ENCODE results near the gene LIFR.

LIFR gene

DNA sequence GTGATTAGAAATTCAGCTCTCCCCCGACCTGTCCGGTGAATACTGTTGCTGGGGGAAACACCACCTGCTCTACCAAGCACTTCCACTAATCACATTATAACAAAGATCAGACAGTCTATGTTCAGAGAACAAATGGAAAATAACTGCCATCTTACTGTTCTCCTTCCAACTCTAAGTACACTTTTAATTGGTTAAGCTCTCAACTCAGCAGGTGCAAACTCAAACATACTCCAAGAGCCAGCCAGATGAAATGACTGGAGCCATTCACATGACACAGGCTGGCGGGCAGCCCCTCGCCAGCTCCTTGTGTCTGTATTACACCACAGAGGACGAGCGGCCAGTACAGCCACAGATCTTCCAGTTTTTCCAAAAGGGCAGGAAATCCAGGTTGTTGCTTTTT is 16.1 kb downstream of the LIFR start:
- no peaks in the 10 kb centered on the region for H3K9me3 ChIP-seq (ENCODE audit: control insufficient read depth, insufficient read depth, low read depth, low read length)
- CTCF ChIA-PET: interaction anchor here (0.5 to 3.7 kb wide), 11 partner anchors 10 to 332 kb away, joined by 3 to 19 read pairs (median 4); no protein-coding TSS in a partner anchor
- POLR2A ChIA-PET: no interaction called here
- TF ChIP-seq, protein P1, sequence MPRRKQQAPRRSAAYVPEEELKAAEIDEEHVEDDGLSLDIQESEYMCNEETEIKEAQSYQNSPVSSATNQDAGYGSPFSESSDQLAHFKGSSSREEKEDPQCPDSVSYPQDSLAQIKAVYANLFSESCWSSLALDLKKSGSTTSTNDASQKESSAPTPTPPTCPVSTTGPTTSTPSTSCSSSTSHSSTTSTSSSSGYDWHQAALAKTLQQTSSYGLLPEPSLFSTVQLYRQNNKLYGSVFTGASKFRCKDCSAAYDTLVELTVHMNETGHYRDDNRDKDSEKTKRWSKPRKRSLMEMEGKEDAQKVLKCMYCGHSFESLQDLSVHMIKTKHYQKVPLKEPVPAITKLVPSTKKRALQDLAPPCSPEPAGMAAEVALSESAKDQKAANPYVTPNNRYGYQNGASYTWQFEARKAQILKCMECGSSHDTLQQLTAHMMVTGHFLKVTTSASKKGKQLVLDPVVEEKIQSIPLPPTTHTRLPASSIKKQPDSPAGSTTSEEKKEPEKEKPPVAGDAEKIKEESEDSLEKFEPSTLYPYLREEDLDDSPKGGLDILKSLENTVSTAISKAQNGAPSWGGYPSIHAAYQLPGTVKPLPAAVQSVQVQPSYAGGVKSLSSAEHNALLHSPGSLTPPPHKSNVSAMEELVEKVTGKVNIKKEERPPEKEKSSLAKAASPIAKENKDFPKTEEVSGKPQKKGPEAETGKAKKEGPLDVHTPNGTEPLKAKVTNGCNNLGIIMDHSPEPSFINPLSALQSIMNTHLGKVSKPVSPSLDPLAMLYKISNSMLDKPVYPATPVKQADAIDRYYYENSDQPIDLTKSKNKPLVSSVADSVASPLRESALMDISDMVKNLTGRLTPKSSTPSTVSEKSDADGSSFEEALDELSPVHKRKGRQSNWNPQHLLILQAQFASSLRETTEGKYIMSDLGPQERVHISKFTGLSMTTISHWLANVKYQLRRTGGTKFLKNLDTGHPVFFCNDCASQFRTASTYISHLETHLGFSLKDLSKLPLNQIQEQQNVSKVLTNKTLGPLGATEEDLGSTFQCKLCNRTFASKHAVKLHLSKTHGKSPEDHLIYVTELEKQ (tag by site-specific recombination; IDR thresholded peaks at IDR 0.05; ENCODE audit: borderline replicate concordance): no peak
- TF ChIP-seq ZNF596 (tag by site-specific recombination; IDR thresholded peaks at IDR 0.05): no peak
- no peak for TF ChIP-seq HOXC10 (CRISPR knock-in tag; IDR thresholded peaks at IDR 0.05)
- TF ChIP-seq, protein P2, sequence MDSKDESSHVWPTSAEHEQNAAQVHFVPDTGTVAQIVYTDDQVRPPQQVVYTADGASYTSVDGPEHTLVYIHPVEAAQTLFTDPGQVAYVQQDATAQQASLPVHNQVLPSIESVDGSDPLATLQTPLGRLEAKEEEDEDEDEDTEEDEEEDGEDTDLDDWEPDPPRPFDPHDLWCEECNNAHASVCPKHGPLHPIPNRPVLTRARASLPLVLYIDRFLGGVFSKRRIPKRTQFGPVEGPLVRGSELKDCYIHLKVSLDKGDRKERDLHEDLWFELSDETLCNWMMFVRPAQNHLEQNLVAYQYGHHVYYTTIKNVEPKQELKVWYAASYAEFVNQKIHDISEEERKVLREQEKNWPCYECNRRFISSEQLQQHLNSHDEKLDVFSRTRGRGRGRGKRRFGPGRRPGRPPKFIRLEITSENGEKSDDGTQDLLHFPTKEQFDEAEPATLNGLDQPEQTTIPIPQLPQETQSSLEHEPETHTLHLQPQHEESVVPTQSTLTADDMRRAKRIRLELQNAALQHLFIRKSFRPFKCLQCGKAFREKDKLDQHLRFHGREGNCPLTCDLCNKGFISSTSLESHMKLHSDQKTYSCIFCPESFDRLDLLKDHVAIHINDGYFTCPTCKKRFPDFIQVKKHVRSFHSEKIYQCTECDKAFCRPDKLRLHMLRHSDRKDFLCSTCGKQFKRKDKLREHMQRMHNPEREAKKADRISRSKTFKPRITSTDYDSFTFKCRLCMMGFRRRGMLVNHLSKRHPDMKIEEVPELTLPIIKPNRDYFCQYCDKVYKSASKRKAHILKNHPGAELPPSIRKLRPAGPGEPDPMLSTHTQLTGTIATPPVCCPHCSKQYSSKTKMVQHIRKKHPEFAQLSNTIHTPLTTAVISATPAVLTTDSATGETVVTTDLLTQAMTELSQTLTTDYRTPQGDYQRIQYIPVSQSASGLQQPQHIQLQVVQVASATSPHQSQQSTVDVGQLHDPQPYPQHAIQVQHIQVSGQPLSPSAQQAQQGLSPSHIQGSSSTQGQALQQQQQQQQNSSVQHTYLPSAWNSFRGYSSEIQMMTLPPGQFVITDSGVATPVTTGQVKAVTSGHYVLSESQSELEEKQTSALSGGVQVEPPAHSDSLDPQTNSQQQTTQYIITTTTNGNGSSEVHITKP (tag by site-specific recombination; IDR thresholded peaks at IDR 0.05): 0 out of 2 replicates have a peak, but pooled peaks have one; percentile 28
- TF ChIP-seq ZNF701 (tag by site-specific recombination; IDR thresholded peaks at IDR 0.05): no peak
- TF ChIP-seq KLF16 (tag by site-specific recombination; IDR thresholded peaks at IDR 0.05): no peak
- no peak for TF ChIP-seq ZNF529 (tag by site-specific recombination; IDR thresholded peaks at IDR 0.05; ENCODE audit: insufficient replicate concordance)
- peak; percentile 18; the same call in 1 of the 2 replicates for TF ChIP-seq ZSCAN30 (tag by site-specific recombination; IDR thresholded peaks at IDR 0.05)
- TF ChIP-seq, protein P3, sequence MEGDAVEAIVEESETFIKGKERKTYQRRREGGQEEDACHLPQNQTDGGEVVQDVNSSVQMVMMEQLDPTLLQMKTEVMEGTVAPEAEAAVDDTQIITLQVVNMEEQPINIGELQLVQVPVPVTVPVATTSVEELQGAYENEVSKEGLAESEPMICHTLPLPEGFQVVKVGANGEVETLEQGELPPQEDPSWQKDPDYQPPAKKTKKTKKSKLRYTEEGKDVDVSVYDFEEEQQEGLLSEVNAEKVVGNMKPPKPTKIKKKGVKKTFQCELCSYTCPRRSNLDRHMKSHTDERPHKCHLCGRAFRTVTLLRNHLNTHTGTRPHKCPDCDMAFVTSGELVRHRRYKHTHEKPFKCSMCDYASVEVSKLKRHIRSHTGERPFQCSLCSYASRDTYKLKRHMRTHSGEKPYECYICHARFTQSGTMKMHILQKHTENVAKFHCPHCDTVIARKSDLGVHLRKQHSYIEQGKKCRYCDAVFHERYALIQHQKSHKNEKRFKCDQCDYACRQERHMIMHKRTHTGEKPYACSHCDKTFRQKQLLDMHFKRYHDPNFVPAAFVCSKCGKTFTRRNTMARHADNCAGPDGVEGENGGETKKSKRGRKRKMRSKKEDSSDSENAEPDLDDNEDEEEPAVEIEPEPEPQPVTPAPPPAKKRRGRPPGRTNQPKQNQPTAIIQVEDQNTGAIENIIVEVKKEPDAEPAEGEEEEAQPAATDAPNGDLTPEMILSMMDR (tag by site-specific recombination; IDR thresholded peaks at IDR 0.05): no peak
- TF ChIP-seq ZNF560 (tag by site-specific recombination; IDR thresholded peaks at IDR 0.05; ENCODE audit: borderline replicate concordance): no peak
- TF ChIP-seq, protein P4, sequence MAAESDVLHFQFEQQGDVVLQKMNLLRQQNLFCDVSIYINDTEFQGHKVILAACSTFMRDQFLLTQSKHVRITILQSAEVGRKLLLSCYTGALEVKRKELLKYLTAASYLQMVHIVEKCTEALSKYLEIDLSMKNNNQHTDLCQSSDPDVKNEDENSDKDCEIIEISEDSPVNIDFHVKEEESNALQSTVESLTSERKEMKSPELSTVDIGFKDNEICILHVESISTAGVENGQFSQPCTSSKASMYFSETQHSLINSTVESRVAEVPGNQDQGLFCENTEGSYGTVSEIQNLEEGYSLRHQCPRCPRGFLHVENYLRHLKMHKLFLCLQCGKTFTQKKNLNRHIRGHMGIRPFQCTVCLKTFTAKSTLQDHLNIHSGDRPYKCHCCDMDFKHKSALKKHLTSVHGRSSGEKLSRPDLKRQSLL (tag by site-specific recombination; IDR thresholded peaks at IDR 0.05): peak; percentile 78; the same call in 1 of the 2 replicates
- no peak for TF ChIP-seq KLF9 (tag by site-specific recombination; IDR thresholded peaks at IDR 0.05; ENCODE audit: low read depth)
- TF ChIP-seq ZNF239 (tag by site-specific recombination; IDR thresholded peaks at IDR 0.05): no peak
- TF ChIP-seq ZNF133 (tag by site-specific recombination; IDR thresholded peaks at IDR 0.05): no peak
- no peak for TF ChIP-seq ZIC2 (tag by site-specific recombination; IDR thresholded peaks at IDR 0.05)
- TF ChIP-seq ZNF654 (tag by site-specific recombination; IDR thresholded peaks at IDR 0.05; ENCODE audit: low read depth): no peak
- TF ChIP-seq KLF1 (tag by site-specific recombination; IDR thresholded peaks at IDR 0.05): no peak
- TF ChIP-seq ZNF10 (tag by site-specific recombination; IDR thresholded peaks at IDR 0.05): peak; percentile 60; the same call in 1 of the 2 replicates
- TF ChIP-seq, protein P5, sequence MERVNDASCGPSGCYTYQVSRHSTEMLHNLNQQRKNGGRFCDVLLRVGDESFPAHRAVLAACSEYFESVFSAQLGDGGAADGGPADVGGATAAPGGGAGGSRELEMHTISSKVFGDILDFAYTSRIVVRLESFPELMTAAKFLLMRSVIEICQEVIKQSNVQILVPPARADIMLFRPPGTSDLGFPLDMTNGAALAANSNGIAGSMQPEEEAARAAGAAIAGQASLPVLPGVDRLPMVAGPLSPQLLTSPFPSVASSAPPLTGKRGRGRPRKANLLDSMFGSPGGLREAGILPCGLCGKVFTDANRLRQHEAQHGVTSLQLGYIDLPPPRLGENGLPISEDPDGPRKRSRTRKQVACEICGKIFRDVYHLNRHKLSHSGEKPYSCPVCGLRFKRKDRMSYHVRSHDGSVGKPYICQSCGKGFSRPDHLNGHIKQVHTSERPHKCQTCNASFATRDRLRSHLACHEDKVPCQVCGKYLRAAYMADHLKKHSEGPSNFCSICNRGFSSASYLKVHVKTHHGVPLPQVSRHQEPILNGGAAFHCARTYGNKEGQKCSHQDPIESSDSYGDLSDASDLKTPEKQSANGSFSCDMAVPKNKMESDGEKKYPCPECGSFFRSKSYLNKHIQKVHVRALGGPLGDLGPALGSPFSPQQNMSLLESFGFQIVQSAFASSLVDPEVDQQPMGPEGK (tag by site-specific recombination; IDR thresholded peaks at IDR 0.05): 0 out of 2 replicates have a peak, but pooled peaks have one; percentile 21
- peak; percentile 38; the same call in 1 of the 2 replicates for TF ChIP-seq PRDM1 (tag by site-specific recombination; IDR thresholded peaks at IDR 0.05)
- TF ChIP-seq ZBTB20 (tag by site-specific recombination; IDR thresholded peaks at IDR 0.05): peak; percentile 33; the same call in 1 of the 2 replicates
- no peak for TF ChIP-seq ZNF248 (tag by site-specific recombination; IDR thresholded peaks at IDR 0.05)
- no peak for TF ChIP-seq EGR2 (tag by site-specific recombination; IDR thresholded peaks at IDR 0.05; ENCODE audit: low read depth)
- no peak for TF ChIP-seq ZNF510 (tag by site-specific recombination; IDR thresholded peaks at IDR 0.05; ENCODE audit: insufficient replicate concordance)
- no peak for TF ChIP-seq ZNF521 (tag by site-specific recombination; IDR thresholded peaks at IDR 0.05)
- no peak for TF ChIP-seq ZNF747 (tag by site-specific recombination; IDR thresholded peaks at IDR 0.05)

More for the DNA sequence above, 16.1 kb downstream of the LIFR start:
- H3K27ac ChIP-seq (ENCODE audit: extremely low read depth, low read depth, low read length): no peak overlapping the region
- H3K4me3 ChIP-seq (ENCODE audit: low read depth, low read length): no peak overlapping the region
- H3K36me3 ChIP-seq (ENCODE audit: control insufficient read depth in 2 of 2, insufficient read depth in 1 of 2, low read length in 2 of 2): no peaks in the 10 kb centered on the region
- H3K4me1 ChIP-seq (ENCODE audit: control insufficient read depth, insufficient read depth, low read length): peaks cover 40% of the 10 kb centered on the region
